Parathyroid adenoma (tissue), 2 donors: ENCODE measurements around the gene BRWD1.

Source experiments
- H2AFZ ChIP-seq: fragments of 300-600 bp; sonication (generic); one replicate; pipeline ENCODE4 v1.7.0; 2017; ENCODE audit warnings: antibody characterized with exemption, mild to moderate bottlenecking
- H3K27ac ChIP-seq: fragments of 300-600 bp; sonication (generic); one replicate; pipeline ENCODE4 v1.7.0; 2017
- H3K27me3 ChIP-seq: fragments of 300-600 bp; sonication (generic); one replicate; pipeline ENCODE4 v1.7.0; 2017; ENCODE audit warnings: low read length; ENCODE audit not compliant: control insufficient read depth, insufficient read depth
- H3K36me3 ChIP-seq: fragments of 300-600 bp; sonication (generic); one replicate; pipeline ENCODE4 v1.7.0; 2017; ENCODE audit warnings: low read length; ENCODE audit not compliant: control insufficient read depth, insufficient read depth
- H3K4me1 ChIP-seq: fragments of 300-600 bp; sonication (generic); one replicate; pipeline ENCODE4 v1.7.0; 2017; ENCODE audit warnings: control low read depth
- H3K4me2 ChIP-seq: fragments of 300-600 bp; sonication (generic); one replicate; pipeline ENCODE4 v1.7.0; 2017; ENCODE audit warnings: low read length
- H3K4me3 ChIP-seq: fragments of 300-600 bp; sonication (generic); one replicate; pipeline ENCODE4 v1.7.0; 2017; ENCODE audit warnings: low read depth, low read length
- H3K79me2 ChIP-seq: fragments of 300-600 bp; sonication (generic); one replicate; pipeline ENCODE4 v1.7.0; 2017; ENCODE audit warnings: control low read depth
- H3K9ac ChIP-seq: fragments of 300-600 bp; sonication (generic); one replicate; pipeline ENCODE4 v1.7.0; 2017; ENCODE audit warnings: mild to moderate bottlenecking
- H3K9me3 ChIP-seq: fragments of 300-600 bp; sonication (generic); one replicate; pipeline ENCODE4 v1.7.0; 2017; ENCODE audit warnings: low read length; ENCODE audit not compliant: control insufficient read depth
- TF ChIP-seq, protein P1 (sequence below): fragments of 300-600 bp; sonication (generic); IDR thresholded peaks from one replicate; pipeline ENCODE4 v1.7.0; 2017; ENCODE audit warnings: antibody characterized with exemption, mild to moderate bottlenecking
- donor health status: primary hyperparathyroidism.

The BRWD1 gene

DNA sequence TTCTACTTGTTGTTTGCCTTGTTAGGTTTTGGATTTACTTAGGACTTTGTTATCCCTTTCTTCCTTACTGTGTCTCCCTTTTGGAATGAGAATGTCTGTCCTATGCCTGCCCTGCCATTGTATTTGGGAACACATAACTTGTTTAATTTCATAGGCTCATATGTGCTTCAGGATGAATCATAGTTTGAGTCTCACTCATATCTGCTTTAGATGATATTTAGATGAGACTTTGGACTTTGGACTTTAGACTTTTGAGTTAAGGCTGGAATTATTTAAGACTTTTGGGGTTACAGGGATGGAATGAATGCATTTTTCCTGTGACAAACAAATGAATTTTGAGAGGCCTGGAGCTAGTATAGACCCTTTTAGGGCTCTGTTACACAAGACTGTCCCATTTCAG, 163.6 kb downstream of the BRWD1 start:
- Histone ChIP-seq H3K4me1 (no peaks in the 10 kb centered on the region), H3K9ac (no peak overlapping the region), H2AFZ (no peak overlapping the region), H3K27me3 (no peaks in the 10 kb centered on the region), H3K4me3 (no peak overlapping the region), H3K79me2 (no peaks in the 10 kb centered on the region), H3K36me3 (no peaks in the 10 kb centered on the region), H3K27ac (no peak overlapping the region), H3K4me2 (no peak overlapping the region), H3K9me3 (no peaks in the 10 kb centered on the region)
- TF ChIP-seq, protein P1, sequence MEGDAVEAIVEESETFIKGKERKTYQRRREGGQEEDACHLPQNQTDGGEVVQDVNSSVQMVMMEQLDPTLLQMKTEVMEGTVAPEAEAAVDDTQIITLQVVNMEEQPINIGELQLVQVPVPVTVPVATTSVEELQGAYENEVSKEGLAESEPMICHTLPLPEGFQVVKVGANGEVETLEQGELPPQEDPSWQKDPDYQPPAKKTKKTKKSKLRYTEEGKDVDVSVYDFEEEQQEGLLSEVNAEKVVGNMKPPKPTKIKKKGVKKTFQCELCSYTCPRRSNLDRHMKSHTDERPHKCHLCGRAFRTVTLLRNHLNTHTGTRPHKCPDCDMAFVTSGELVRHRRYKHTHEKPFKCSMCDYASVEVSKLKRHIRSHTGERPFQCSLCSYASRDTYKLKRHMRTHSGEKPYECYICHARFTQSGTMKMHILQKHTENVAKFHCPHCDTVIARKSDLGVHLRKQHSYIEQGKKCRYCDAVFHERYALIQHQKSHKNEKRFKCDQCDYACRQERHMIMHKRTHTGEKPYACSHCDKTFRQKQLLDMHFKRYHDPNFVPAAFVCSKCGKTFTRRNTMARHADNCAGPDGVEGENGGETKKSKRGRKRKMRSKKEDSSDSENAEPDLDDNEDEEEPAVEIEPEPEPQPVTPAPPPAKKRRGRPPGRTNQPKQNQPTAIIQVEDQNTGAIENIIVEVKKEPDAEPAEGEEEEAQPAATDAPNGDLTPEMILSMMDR, result no peak

DNA sequence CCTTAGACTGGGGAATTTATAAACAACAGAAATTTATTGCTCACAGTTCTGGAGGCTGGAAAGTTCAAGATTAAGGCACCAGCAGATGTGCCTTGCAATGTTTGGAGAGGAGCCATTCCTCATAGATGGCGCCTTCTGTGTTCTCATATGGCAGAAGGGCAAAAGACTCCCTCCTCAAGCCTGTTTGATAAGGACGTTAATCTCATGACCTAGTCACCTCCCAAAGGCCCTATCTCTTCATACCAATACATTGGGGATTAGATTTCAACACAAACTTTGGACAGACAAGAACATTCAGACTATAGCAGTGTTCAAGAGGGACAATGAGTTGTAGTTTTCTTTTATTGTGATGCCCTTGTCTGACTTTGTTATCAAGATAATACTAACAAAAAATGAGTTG, 164.5 kb downstream of the BRWD1 start:
- no peaks in the 10 kb centered on the region for H3K36me3 ChIP-seq
- H3K27ac ChIP-seq, result no peak overlapping the region
- no peaks in the 10 kb centered on the region for H3K4me1 ChIP-seq
- no peaks in the 10 kb centered on the region for H3K27me3 ChIP-seq
- H3K79me2 ChIP-seq, result no peaks in the 10 kb centered on the region
- H3K9ac ChIP-seq, result no peak overlapping the region
- no peaks in the 10 kb centered on the region for H3K9me3 ChIP-seq
- TF ChIP-seq, protein P1, result no peak
- no peak overlapping the region for H3K4me2 ChIP-seq
- H2AFZ ChIP-seq, result no peak overlapping the region
- H3K4me3 ChIP-seq, result no peak overlapping the region

DNA sequence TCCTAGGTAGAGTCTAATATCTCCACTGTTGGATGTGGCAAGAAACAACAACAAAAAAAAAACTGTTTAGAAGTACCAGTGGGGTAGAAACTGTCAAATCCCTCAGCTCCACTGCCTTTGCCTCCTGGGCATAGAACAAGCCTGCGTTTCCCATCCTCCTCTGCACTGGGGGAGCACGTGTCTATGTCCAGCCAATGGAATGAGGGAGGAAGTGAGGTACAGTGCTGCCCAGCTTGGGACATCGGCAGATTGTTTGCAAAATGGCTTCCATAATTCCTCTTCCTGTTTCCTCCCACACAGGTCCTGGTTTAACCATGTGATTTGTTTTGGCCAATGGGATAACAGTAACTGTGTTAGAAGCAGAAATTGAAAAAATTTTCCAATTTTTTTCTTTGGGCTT, 169.2 kb downstream of the BRWD1 start:
- Histone ChIP-seq H3K79me2 (no peaks in the 10 kb centered on the region), H2AFZ (no peak overlapping the region), H3K4me1 (no peaks in the 10 kb centered on the region), H3K36me3 (no peaks in the 10 kb centered on the region), H3K4me3 (no peak overlapping the region), H3K9me3 (no peaks in the 10 kb centered on the region), H3K27ac (no peak overlapping the region), H3K4me2 (no peak overlapping the region), H3K9ac (no peak overlapping the region), H3K27me3 (no peaks in the 10 kb centered on the region)
- TF ChIP-seq, protein P1, result no peak

DNA sequence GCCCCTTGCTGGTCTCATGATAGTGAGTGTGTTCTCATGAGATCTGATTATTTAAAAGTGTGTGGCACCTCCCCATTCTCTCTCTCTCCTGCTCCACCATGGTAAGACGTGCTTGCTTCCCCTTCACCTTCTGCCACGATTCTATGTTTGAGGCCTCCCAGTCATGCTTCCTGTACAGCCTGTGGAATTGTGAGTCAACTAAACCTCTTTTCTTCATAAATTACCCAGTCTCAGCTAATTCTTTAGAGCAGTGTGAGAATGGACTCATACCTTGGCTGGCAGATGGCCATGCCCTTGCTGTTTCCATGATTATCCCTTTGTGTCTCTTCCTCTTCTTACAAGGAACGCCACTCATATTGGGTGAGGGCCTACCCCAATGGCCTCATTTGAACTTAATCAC, 170.5 kb downstream of the BRWD1 start:
- no peaks in the 10 kb centered on the region for H3K79me2 ChIP-seq
- H3K9me3 ChIP-seq, result no peaks in the 10 kb centered on the region
- H3K4me2 ChIP-seq, result no peak overlapping the region
- H2AFZ ChIP-seq, result no peak overlapping the region
- no peak overlapping the region for H3K4me3 ChIP-seq
- TF ChIP-seq, protein P1, result no peak
- H3K27ac ChIP-seq, result no peak overlapping the region
- no peaks in the 10 kb centered on the region for H3K4me1 ChIP-seq
- no peaks in the 10 kb centered on the region for H3K36me3 ChIP-seq
- H3K27me3 ChIP-seq, result no peaks in the 10 kb centered on the region
- H3K9ac ChIP-seq, result no peak overlapping the region

DNA sequence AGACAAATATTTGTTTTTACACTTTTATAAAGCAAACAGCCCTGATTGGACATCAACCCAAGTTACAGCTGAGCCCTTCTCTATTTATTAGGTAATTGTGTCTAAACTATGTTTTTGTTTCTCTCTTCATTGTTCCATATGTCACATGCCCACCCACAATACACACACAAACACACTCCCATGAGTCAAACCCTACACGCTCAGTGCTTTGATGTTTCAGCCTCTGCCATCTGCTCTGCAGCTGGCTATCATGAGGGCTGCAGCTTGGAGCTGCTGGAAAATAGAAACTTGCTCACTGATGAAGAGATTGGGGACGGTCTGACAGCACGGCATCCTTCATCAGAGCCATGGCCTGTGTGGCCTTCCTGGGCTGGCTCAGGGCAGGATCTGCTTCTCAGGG, 171.9 kb downstream of the BRWD1 start:
- Histone ChIP-seq H2AFZ (no peak overlapping the region), H3K27ac (no peak overlapping the region), H3K9ac (no peak overlapping the region), H3K4me2 (no peak overlapping the region), H3K79me2 (no peaks in the 10 kb centered on the region), H3K4me3 (no peak overlapping the region), H3K36me3 (no peaks in the 10 kb centered on the region), H3K4me1 (no peaks in the 10 kb centered on the region), H3K9me3 (no peaks in the 10 kb centered on the region), H3K27me3 (no peaks in the 10 kb centered on the region)
- TF ChIP-seq, protein P1, result no peak
